Measurements from ENCODE around the gene KATNB1.
"Not testable (repeated sequence)": the region's sequence is repeated elsewhere in the genome, so short reads cannot be mapped to it uniquely, and the experiment has no call there.

The KATNB1 gene

GRCh38 chr16:57701759-57702371, 33.7 kb upstream of the KATNB1 start:
- no peak for DNase-seq (ENCODE audit: low read depth)

GRCh38 chr16:57703416-57704010, 32.1 kb upstream of the KATNB1 start:
- DNase-seq (ENCODE audit: low read depth): no peak

GRCh38 chr16:57704011-57704904, 31.3 kb upstream of the KATNB1 start:
- DNase-seq (ENCODE audit: low read depth): no peak

- DNase-seq (ENCODE audit: low read depth): no peak
Observed at GRCh38 chr16:57704905-57705852, 30.4 kb upstream of the KATNB1 start.

GRCh38 chr16:57706717-57707116, 28.9 kb upstream of the KATNB1 start:
- no peak for DNase-seq (ENCODE audit: low read depth)

GRCh38 chr16:57707331-57707730, 28.2 kb upstream of the KATNB1 start:
- no peak for DNase-seq (ENCODE audit: low read depth)

GRCh38 chr16:57708168-57708567, 27.4 kb upstream of the KATNB1 start:
- DNase-seq (ENCODE audit: low read depth): no peak

GRCh38 chr16:57709663-57710062, 25.9 kb upstream of the KATNB1 start:
- no peak for DNase-seq (ENCODE audit: low read depth)

GRCh38 chr16:57711346-57711745, 24.2 kb upstream of the KATNB1 start:
- DNase-seq (ENCODE audit: low read depth): no peak

- no peak for DNase-seq (ENCODE audit: low read depth)
Observed at GRCh38 chr16:57711993-57712392, 23.6 kb upstream of the KATNB1 start.

- not testable (repeated sequence) for DNase-seq (ENCODE audit: low read depth)
Observed at GRCh38 chr16:57712569-57712968, 23.0 kb upstream of the KATNB1 start.

- no peak for DNase-seq (ENCODE audit: low read depth)
Observed at GRCh38 chr16:57713596-57713995, 22.0 kb upstream of the KATNB1 start.

- DNase-seq (ENCODE audit: low read depth): no peak
Observed at GRCh38 chr16:57714047-57714446, 21.5 kb upstream of the KATNB1 start.

- peak; percentile 66 for DNase-seq (ENCODE audit: low read depth)
Observed at GRCh38 chr16:57720142-57720575, 15.4 kb upstream of the KATNB1 start.

- DNase-seq (ENCODE audit: low read depth): no peak
Observed at GRCh38 chr16:57721356-57722209, 14.0 kb upstream of the KATNB1 start.

- DNase-seq (ENCODE audit: low read depth): no peak
Observed at GRCh38 chr16:57722210-57722499, 13.4 kb upstream of the KATNB1 start.

GRCh38 chr16:57722651-57723050, 12.9 kb upstream of the KATNB1 start:
- no peak for DNase-seq (ENCODE audit: low read depth)

- no peak for DNase-seq (ENCODE audit: low read depth)
Observed at GRCh38 chr16:57723170-57723569, 12.4 kb upstream of the KATNB1 start.

GRCh38 chr16:57724531-57724930, 11.0 kb upstream of the KATNB1 start:
- no peak for DNase-seq (ENCODE audit: low read depth)

- no peak for DNase-seq (ENCODE audit: low read depth)
Observed at GRCh38 chr16:57725151-57725550, 10.4 kb upstream of the KATNB1 start.

- DNase-seq (ENCODE audit: low read depth): peak; percentile 10
Observed at GRCh38 chr16:57725554-57725953, 10.0 kb upstream of the KATNB1 start.

Measured in iris pigment epithelial cell (primary cell).